ENCODE data around the gene APP.

APP gene

DNA sequence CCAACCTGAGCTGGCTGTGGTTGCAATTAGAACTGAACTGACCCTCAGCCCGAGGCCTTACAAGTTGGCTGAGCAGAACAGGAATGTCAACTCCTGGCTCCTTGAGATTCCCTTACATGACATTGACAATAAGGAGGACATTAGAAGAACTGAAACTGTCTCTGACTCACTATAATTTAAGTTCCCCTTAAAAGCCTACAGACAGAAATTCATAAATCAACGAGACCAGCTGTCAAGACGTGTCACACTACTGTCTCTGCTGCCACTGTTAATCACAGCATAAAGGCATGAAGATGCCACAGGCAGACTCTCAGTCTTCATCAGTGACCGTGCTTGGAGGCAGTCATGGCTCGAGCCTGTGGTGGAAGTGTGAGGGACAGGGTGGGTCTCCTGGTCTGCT, 267.0 kb downstream of the APP start:
- no peak for DNase-seq (ENCODE audit: low read depth)

DNA sequence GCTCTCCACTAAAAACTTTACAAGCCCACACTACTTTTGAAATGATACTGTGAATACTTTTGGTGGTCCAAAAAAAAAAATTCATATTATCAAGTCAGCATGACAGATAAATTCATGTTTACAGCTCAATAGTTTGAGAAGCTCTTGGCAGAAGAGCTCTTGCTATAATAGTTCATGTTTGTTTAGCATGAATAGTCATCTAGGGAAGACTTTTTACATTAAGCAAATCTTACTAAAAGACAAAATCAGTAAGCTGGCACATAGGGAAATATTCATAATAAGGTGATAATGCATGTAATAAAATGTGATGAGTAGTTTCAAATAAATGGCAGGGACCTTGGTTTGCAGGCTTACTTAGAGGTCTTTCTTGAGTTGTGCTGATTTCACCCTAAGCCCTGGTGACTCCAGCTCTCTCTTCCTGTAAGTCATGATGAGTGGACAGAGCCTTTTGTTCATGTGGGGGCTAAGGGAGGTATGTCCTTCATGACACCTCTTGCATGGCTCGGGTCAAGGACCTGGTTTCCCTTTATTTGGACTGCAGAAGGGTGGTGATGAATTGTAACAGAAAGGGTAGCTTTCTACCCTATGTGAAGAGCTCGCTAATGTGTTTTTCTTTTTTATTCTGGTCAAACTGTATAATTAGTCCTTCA, 269.1 kb downstream of the APP start:
- DNase-seq (ENCODE audit: low read depth) = no peak

DNA sequence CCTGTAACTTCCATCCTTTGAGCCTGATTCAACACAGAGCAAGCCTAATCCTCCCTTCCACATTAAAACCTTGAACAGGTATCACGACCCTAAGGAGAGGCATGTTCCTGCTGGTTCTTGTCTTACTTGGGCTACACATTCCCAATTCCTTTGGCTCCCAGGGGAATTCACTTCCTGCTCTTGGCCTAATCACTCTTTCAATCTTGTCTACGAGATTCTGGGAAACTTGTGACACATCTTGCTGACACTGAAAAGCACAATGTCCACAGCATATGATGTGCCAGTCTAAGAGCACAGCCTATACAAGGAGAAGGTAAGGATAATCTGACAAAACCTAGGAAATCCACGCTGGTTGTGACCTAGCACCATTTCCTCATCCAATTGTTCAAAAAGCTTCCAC, 271.9 kb downstream of the APP start:
- no peak for DNase-seq (ENCODE audit: low read depth)

DNA sequence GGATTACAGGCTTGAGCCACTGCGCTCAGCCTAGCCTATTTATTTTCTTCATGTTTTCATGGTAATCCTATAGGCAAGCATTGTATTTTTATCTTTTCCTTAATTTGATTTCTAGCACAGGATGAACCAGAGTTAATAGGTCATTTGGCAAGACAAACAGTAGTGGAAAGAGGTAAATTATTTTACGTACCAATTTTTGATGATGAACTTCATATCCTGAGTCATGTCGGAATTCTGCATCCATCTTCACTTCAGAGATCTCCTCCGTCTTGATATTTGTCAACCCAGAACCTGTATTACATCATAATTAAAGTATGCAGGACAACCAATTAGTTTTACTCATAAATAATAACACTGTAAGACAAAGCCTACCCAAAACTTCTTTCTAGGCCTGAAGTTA, 273.2 kb downstream of the APP start:
- DNase-seq (ENCODE audit: low read depth) = no peak

DNA sequence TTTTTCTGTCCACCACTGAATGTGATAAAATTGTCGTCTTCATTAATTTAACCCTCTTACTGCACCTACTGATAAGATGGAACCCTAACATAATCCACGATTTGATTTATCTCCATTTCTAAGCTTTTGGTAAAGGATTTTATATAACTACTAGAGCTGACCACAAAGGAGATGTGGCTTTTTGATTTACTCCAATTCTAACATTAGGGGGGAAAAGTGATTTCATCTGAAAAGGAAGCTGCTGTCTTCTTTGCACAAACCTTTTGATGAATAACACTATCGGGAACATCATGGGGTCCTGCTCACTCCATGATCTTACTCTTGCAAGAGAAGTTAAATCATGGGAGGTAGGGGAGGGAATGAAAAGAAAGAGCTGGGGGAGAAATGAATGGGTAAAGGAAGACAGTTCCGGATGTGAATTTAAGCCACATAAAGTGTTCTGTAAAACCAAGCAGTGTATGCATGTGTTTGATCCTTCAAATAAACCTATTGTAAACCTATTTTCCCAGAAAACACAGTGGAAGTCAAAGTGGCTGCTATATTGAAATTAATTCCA, 274.0 kb downstream of the APP start:
- no peak for DNase-seq (ENCODE audit: low read depth)

DNA sequence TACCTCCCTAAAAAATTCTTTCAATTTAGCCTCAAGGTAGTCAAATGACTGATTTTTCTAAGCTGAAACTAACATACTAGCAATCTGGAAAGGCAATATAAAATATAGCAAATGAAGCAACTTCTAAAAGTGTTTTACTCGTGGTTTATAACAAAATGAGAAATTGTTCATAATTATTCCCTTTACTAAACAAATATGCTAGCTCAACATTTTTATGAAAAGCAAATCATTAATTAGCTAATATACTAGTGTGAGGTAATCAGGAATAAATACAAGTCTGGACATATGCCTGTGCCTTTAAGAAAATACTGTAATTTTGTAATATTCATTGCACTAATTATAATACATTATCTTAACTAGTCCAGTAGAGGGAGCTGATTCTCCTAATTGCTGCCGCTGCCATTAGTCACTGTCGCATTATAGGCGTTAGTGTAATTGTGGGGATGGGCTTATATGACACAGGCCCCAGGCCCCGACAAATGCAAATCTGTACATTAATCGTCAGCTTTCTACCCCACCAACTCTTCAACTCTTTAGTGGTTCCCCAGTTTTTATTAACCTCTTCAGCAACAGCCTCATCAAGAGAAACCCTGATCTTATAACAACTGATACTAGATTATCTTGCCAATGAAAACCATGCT, 274.9 kb downstream of the APP start:
- no peak for DNase-seq (ENCODE audit: low read depth)

DNA sequence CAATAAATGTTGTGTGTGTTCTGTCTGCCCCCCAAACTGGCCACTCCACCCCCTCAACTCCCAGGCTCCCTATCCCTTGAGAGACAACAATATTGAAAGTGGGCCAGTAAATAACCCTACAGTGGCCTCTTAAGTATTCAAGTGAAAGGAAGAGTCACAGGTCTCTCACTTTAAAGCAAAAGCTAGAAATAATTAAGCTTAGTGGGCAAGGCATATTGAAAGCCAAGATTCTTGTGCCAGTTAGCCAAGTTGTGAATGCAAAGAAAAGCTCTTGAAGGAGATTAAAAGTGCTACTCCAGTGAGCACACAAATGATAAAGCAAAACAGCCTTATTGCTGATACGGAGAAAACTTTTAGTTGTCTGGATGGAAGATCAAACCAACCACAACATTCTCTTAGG, 277.4 kb downstream of the APP start:
- no peak for DNase-seq (ENCODE audit: low read depth)

DNA sequence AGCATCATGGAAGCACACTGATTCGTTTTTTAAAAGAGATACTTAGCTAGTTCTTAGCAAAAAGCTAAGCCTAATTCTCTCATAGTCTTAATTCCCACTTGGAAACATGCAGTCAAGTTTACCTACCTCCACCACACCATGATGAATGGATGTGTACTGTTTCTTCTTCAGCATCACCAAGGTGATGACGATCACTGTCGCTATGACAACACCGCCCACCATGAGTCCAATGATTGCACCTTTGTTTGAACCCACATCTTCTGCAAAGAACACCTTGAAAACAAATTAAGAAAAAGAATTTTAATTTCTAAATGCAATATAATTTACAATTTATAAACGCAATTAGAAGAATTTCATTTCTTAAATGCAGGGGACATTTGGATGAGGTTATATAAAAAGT, 279.0 kb downstream of the APP start:
- DNase-seq (ENCODE audit: low read depth) = no peak

DNA sequence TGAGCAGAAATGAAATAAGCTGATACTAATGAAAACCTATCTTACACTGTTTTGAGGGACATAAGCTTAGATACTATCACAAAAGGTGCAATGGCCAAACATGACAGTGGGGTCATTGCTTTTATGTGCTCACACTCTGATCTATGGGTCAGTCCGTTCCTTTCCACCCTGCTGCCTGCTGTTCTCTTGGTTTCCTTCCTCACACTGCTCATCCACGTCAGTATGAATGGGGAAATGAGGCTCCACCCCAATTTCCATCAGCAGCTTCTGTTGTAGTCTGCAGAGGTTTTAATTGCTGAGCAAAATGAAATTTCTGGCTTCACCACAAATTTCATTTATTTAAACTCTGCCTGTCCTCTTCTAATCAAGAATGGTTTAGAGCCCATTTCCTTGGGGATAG, 280.6 kb downstream of the APP start:
- DNase-seq (ENCODE audit: low read depth) = no peak

DNA sequence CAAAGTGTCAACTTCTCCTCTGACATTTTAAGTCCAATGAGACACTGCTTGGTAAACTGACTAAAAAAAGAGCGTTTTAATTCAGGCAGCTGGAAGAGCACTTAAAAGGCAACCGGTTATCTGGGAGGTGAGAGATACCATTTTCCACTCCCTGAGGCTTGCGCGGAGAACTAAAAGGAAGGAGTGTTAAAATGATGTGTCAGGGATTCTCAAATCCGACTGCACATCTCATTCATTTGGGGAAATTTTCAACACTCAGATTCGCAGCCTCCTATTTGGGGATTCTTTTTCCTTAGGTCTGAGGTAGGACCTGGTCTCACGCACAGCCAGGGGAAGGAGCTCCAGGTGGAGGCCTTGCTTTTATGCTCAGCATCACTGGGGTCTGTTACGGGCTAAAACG, 281.9 kb downstream of the APP start:
- DNase-seq (ENCODE audit: low read depth) = no peak

DNA sequence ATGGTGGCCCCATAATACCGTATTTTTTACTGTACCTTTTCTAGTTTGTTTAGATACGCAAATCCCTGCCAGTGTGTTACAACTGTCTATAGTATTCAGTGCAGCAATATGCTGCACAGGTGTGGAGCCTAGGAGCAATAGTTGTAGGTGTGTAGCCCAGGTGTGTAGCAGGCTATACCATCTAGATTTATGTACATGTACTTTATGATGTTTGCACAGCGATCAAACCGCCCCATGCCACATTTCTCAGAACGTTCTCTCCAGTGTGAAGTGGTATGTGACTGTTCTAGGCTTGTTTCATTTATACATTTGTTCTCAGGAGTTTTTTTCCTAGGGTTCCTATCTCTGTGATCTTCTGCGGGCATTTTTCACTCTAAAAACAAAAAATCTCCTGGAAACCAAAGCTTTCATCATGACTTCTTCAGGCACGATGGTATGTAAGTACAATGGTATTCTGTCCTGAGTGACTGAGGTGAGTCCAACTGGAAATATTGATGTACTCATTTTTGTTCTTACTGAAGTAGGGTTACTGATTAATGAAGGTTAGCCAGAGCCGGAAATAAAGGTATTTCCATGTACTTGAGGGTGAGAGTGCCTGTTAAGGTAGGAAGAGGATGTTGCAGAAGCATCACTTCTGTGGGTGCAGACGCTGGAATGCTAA, 282.8 kb downstream of the APP start:
- DNase-seq (ENCODE audit: low read depth) = no peak

DNA sequence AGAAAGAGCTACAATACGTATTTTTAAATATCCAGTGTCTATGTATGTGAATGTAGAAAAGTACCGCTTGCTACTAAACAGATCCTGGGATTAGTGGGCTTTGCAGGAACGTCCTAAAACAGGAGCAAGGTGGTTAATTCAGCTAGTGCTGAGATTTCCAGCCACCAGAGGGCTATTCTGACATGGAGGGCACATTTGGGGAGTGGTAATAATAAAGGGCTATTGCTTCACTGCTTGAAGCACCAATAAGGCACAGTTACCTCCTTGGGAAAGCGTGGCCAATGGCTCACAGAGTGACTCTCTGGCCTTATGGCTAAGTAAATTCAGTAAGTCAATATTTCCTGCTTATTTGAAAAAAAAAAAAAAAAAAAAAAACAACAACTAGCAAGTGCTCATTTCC, 283.4 kb downstream of the APP start:
- no peak for DNase-seq (ENCODE audit: low read depth)

DNA sequence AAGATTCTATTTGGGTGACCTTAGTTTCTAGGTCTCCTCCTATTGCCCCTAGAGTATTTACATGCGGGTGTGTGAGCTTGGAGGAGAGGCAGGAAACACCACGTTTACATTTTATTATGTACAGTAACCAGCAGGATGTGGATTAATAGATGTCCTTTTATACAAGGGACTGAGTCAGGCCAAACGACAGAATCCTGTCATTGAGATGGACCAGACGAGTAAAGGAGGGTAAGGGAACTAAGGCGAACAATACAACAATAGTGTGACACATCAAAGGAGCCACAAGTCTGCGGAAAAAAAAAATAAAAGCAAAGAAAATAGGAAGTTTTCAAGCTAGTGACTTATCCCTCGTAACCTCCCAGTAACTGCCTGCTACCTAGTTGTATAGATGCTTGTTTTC, 284.7 kb downstream of the APP start:
- DNase-seq (ENCODE audit: low read depth) = no peak

DNA sequence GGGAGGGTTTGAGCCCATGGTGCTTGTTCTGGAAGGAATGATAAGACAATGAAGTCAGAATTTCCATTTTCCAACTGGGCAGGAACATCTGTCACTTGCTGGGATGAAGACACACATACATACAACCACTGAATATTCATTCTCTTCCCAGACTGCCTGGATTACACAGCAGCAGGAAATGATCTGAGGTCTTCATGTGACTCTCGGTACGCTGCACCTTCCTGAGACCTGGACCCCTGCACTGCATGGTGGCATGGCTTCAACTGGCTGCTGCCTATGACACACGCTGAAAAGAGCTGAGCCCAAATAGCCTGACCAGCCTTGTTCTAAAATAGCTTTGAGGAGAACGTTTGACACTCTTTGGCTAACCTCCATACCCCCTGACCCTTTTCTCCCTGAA, 285.2 kb downstream of the APP start:
- DNase-seq (ENCODE audit: low read depth) = no peak

DNA sequence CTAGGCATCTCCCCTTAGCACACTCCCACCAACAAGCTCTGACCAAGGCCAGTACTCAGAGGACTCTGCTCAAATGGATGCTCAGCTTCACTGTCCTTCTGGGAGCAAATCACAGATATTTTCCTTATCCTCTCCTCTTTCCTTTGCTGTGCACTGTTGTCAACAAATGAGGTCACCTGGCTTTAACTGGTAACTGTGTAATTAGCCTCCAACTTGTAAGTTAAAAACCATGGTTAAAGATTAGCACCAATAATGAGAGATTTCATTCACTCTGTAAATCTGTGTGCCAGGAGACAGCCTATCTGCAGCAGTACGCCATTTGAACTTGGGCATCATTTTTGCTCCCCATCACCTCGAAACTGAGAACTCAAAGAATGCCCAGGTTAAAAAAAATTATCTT, 286.3 kb downstream of the APP start:
- DNase-seq (ENCODE audit: low read depth) = no peak

DNA sequence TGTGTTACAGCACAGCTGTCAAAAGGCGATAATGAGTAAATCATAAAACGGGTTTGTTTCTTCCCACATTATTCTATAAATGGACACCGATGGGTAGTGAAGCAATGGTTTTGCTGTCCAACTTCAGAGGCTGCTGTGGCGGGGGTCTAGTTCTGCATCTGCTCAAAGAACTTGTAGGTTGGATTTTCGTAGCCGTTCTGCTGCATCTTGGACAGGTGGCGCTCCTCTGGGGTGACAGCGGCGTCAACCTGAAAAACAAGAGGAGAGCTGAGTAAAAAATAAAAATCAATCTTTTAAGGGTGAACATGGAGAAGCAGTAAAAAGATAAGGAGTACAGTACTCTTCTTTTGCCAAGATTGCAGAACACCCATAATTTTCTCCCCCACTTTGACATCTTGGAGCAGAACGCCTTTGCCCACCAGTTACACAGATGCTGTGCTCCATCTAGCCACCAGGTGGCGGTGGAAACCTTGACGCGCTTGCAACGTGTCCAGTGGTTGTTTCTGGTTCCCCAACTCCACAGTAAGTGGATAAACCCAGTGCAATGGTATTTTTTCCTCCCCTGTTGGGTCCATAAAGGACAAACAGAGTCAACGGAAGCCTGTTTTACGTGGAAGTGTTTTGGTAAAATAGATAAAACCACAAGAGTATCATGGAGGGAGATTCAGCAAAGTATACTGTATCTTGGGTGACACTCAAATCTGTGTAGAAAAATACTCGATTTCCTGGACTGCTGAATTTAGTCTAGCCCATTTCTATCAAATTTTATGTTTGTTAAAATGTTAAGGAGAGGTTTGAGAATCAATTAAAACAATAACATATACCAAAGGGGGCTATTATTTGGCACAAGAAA, 288.8 kb downstream of the APP start:
- peak; percentile 19 for DNase-seq (ENCODE audit: low read depth)

DNA sequence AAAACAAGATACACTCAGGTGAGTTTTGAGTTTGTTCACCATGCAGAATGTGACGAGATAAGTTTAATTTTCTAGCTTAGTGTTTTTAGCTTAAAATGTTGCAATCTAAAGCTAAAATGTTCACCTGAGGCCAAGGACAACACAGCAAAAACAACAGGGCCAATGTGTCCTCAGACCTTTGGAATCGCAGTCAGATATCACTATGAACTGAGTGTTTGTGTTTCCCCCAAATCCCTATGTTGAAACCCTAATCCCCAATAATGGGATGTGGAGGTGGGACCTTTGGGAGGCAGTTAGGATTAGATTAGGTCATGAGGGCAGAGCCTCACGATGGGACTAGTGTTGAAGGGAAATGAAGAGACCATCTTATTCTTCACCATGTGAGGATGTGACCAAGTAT, 291.4 kb downstream of the APP start:
- no peak for DNase-seq (ENCODE audit: low read depth)

DNA sequence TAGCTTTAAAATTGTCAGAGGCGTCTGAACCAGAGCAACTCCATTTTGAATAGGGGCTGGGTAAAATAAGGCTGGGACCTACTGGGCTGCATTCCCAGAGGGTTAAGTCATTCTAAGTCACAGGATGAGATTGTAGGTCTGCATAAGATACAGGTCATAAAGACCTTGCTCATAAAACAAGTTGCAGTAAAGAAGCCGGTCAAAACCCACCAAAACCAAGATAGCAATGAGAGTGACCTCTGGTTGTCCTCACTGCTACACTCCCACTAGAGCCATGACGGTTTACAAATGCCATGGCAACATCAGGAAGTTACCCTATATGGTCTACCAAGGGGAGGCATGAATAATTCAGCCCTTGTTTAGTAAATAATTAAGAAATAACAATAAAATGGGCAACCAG, 292.2 kb downstream of the APP start:
- no peak for DNase-seq (ENCODE audit: low read depth)

DNA sequence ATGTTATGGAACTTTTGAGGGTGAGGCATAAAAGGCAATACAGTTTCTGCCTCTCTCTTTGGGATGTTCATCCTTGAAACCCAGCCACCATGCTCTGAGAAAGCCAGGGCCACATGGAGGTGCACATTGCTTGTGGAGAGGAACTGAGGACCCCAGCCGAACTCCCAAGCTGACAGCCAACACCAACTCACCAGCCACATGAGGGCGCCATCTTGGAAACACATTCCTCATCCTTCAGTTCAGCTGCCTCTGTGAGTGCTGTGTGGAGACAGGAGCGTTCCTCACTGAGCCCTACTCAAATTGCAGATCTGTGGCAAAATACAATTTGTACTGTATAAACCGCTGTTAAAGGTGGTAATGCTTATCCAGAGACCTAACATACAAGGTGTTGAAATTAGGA, 298.3 kb downstream of the APP start:
- no peak for DNase-seq (ENCODE audit: low read depth)

DNA sequence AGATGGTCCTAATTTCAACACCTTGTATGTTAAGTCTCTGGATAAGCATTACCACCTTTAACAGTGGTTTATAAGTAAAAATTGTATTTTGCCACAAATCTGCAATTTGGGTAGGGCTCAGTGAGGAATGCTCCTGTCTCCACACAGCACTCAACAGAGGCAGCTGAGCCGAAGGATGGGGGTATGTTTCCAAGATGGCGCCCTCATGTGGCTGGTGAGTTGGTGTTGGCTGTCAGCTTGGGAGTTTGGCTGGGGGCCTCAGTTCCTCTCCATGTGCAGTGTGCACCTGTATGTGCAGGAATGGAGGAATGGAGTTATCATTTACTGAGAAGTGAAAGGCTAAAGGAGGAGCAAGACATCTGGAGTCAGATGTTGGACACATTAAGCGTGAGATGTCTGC, 299.0 kb downstream of the APP start:
- DNase-seq (ENCODE audit: low read depth) = no peak

DNA sequence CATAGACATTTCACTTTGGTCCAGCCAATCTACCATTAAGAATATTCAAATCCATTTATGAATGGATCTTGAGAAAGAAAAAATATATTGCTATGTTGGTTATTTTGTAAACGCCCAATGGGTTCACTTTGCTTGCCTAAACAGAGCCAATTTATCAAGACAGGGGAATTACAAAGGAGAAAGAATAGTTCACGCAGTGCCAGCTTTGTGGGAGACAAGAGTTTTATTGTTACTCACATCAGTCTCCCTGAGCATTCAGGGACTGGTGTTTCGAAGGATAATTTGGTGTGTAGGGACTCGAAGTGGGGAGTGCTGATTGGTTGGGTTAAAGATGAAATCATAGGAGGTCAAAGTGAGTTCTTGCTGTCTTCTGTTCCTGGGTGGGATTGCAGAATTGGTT, 300.5 kb downstream of the APP start:
- DNase-seq (ENCODE audit: low read depth) = no peak

DNA sequence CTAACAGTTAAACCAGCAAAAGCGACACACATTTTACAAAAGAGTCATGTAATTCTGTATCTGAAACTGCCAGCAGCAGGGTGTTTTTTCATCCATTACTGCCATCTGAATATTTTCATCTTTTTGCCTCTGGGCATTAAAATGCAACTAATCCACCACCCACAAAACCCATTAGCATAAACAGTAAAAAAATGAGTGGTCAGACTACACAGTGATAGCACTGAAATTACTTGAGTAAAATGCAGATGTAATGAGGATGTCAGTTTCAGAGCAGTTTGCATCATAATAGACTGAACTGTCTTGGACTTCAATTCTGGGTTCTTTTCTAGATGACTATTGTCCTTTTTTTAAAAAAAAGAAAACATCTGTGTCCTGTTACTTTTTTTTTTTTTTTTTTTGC, 303.5 kb downstream of the APP start:
- no peak for DNase-seq (ENCODE audit: low read depth)

DNA sequence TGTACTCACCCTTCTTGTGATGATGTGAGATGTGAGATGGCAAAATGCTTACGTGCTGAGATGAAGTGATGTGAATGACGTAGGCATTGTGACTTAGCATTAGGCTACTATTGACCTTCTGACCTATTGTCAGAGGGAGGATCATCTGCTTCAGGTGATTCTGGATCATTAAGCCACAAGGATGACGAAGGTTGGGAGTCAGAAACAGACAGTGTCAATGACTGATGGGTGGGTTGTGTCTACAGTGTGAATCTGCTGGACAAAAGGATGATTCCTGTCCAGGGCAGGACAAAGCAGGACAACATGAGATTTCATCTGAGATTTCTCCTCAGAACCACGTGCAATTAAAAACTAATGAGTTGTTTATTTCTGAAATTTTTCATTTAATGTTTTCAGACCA, 306.8 kb downstream of the APP start:
- no peak for DNase-seq (ENCODE audit: low read depth)

Data from T follicular helper cell (primary cell).